GM19023 (cell line): ENCODE results near the gene PLD3.
"Not testable (repeated sequence)": the region's sequence is repeated elsewhere in the genome, so short reads cannot be mapped to it uniquely, and the experiment has no call there.

ENCODE experiments used
- ATAC-seq: cut with Tn5 transposase; IDR thresholded peaks from one replicate; pipeline ENCODE4 v1.9.1; 2021; ENCODE audit warnings: mild to moderate bottlenecking, moderate library complexity; ENCODE audit not compliant: unreplicated experiment

PLD3 gene

GRCh38 chr19:40332669-40333068 is 15.8 kb upstream of the PLD3 start:
- ATAC-seq = no peak

GRCh38 chr19:40333083-40333482 is 15.4 kb upstream of the PLD3 start:
- ATAC-seq = not testable (repeated sequence)

GRCh38 chr19:40335101-40335500 is 13.4 kb upstream of the PLD3 start:
- ATAC-seq = no peak

GRCh38 chr19:40335855-40336600 is 12.5 kb upstream of the PLD3 start:
- no peak for ATAC-seq

- ATAC-seq = no peak
Observed at GRCh38 chr19:40336601-40336900, 11.9 kb upstream of the PLD3 start.

- no peak for ATAC-seq
Observed at GRCh38 chr19:40337107-40337506, 11.4 kb upstream of the PLD3 start.

GRCh38 chr19:40337594-40337993 is 10.9 kb upstream of the PLD3 start:
- ATAC-seq = no peak

- ATAC-seq = no peak
Observed at GRCh38 chr19:40339018-40339728, 9.3 kb upstream of the PLD3 start.

GRCh38 chr19:40341601-40342482 is 6.7 kb upstream of the PLD3 start:
- no peak for ATAC-seq

GRCh38 chr19:40342644-40343311 is 5.7 kb upstream of the PLD3 start:
- ATAC-seq = no peak

- ATAC-seq = no peak
Observed at GRCh38 chr19:40344422-40344821, 4.1 kb upstream of the PLD3 start.

GRCh38 chr19:40348961-40349507 is 539 bp downstream of the PLD3 start:
- no peak for ATAC-seq

- no peak for ATAC-seq
Observed at GRCh38 chr19:40355975-40356680, 7.6 kb downstream of the PLD3 start.

- no peak for ATAC-seq
Observed at GRCh38 chr19:40356681-40357595, 8.4 kb downstream of the PLD3 start.

- no peak for ATAC-seq
Observed at GRCh38 chr19:40357640-40358039, 9.1 kb downstream of the PLD3 start.

GRCh38 chr19:40358773-40359172 is 10.3 kb downstream of the PLD3 start:
- ATAC-seq = no peak

- ATAC-seq = no peak
Observed at GRCh38 chr19:40360020-40360707, 11.7 kb downstream of the PLD3 start.

GRCh38 chr19:40360708-40361241 is 12.3 kb downstream of the PLD3 start:
- no peak for ATAC-seq
